Vagina (tissue), 2 donors: ENCODE results near the gene ARHGAP26. TPM values are rescaled to one million over a fixed set of nuclear protein-coding genes. Genes with fewer than 3 reads are reported as not detected.

ENCODE experiments used
- DNase-seq, 2 donors: peaks; one replicate each; pipeline ENCODE4 v3.0.0-alpha.2; 2017; ENCODE audit errors: extremely low spot score in 2 of 2
- H3K27ac ChIP-seq: fragments of 200-600 bp; sonication (generic); one replicate; pipeline ENCODE4 v1.5.1; 2019
- H3K27me3 ChIP-seq: fragments of 200-600 bp; sonication (generic); one replicate; pipeline ENCODE4 v1.5.1; 2019
- H3K36me3 ChIP-seq, 2 donors: fragments of 200-600 bp; sonication (generic); one replicate each; pipeline ENCODE4 v1.5.1; 2017 to 2019
- H3K4me1 ChIP-seq: fragments of 200-600 bp; sonication (generic); one replicate; pipeline ENCODE4 v1.5.1; 2019
- H3K4me3 ChIP-seq, 2 donors: fragments of 200-600 bp; sonication (generic); 1 replicate in 1 of 2; 2 replicates in 1 of 2; pipeline ENCODE4 v1.5.1; 2016 to 2019
- H3K9me3 ChIP-seq: fragments of 200-600 bp; sonication (generic); one replicate; pipeline ENCODE4 v1.5.1; 2019
- POLR2A ChIP-seq, 2 donors: fragments of 450-650 bp; IDR thresholded peaks; one replicate each; pipeline ENCODE4 v1.6.1; 2017; ENCODE audit warnings: antibody characterized with exemption in 2 of 2, mild to moderate bottlenecking in 2 of 2, moderate library complexity in 2 of 2
- POLR2AphosphoS5 ChIP-seq, 2 donors: sonication (generic); formaldehyde crosslinking; IDR thresholded peaks; one replicate each; pipeline ENCODE4 v1.9.0; 2017; ENCODE audit warnings: antibody characterized with exemption in 2 of 2, mild to moderate bottlenecking in 2 of 2, low read depth in 1 of 2; ENCODE audit not compliant: insufficient read depth in 1 of 2
- intact Hi-C: fragments of 100-400 bp; cut with DNase I; formaldehyde crosslinking; loops from one replicate; pipeline ENCODE4 v1.15.1; 2023
- total RNA-seq: library from RNA; depleted of rRNA; stranded (reverse); fragments of >200 nt; gene quantifications from one replicate; pipeline ENCODE4 v1.2.3, GENCODE V29; 2016
- TF ChIP-seq, protein P1 (sequence below), 3 experiments: fragments of 450-650 bp in 2 of 3; fragments of 200-600 bp in 1 of 3; sonication (generic) in 1 of 3; IDR thresholded peaks; one replicate each; pipeline ENCODE4 v1.5.1; 2017 to 2019; ENCODE audit warnings: antibody characterized with exemption in 3 of 3, mild to moderate bottlenecking in 2 of 3, moderate library complexity in 2 of 3

ARHGAP26 gene
- total RNA-seq, 1 donor from 2014 or later: 42.5 TPM

DNA sequence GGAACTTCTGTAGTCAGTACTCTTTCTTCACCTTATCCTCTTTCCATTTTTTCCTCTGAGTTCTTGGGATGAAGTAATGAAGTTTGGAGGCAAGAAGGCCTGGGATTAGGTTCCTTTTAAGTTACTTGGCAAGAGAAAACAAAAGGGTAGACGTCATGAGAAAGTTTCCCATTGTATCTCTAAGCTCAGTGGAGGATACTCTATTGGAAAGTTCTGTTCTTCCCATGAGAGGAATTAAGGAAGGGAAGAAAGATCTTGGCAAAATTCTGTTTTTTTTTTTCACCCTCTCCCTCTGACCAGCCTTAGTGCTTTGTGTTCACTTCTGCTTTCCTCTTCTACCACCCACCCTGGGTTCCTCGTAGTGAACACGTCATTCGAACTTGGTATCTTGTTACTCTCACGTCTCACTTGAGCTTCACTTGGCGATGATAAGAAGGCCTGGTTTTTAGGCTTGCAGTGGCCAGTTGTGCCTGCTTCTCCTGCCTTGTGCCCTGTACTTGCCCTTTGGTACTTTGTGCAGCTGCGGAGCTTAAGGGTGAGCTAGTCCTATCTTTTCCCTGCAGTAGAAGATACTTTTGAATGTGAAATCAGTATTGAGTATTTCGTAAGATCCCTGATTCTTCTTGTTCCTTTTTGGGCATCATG is 67.0 kb downstream of the ARHGAP26 start:
- DNase-seq: no peak
- Histone ChIP-seq H3K9me3 (no peaks in the 10 kb centered on the region), H3K27ac (no peak overlapping the region), H3K27me3 (no peaks in the 10 kb centered on the region), H3K4me3 (no peak overlapping the region), H3K4me1 (peaks cover 39% of the 10 kb centered on the region), H3K36me3 (no peaks in the 10 kb centered on the region)
- no peak for TF ChIP-seq POLR2AphosphoS5 (IDR thresholded peaks at IDR 0.05; ENCODE audit: insufficient read depth in 1 of 2, low read depth in 1 of 2)
- intact Hi-C loops: no loop called here

DNA sequence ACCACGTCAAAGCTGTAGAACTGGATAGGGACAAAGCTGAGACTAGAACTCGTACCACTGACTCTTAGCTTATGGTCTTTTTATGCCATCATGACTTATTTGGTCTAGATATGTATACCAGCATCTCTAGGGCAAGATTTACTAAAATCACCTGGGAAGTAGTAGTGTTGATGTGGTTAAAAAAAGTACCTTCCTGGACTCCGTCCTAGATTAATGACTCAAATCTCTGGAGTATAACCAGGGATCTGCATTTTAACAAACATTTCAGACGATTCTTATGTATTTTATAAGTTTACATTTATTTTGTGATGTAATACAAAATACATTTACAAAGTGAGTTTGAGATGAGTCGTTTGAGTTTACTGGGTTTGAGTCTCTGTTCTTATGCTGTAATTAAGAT is 68.7 kb downstream of the ARHGAP26 start:
- Histone ChIP-seq H3K9me3 (no peaks in the 10 kb centered on the region), H3K4me3 (no peak overlapping the region), H3K36me3 (no peaks in the 10 kb centered on the region), H3K27me3 (no peaks in the 10 kb centered on the region), H3K4me1 (peaks cover 45% of the 10 kb centered on the region), H3K27ac (peak overlapping the region; percentile 65)
- intact Hi-C loops: no loop called here
- TF ChIP-seq, protein P1, sequence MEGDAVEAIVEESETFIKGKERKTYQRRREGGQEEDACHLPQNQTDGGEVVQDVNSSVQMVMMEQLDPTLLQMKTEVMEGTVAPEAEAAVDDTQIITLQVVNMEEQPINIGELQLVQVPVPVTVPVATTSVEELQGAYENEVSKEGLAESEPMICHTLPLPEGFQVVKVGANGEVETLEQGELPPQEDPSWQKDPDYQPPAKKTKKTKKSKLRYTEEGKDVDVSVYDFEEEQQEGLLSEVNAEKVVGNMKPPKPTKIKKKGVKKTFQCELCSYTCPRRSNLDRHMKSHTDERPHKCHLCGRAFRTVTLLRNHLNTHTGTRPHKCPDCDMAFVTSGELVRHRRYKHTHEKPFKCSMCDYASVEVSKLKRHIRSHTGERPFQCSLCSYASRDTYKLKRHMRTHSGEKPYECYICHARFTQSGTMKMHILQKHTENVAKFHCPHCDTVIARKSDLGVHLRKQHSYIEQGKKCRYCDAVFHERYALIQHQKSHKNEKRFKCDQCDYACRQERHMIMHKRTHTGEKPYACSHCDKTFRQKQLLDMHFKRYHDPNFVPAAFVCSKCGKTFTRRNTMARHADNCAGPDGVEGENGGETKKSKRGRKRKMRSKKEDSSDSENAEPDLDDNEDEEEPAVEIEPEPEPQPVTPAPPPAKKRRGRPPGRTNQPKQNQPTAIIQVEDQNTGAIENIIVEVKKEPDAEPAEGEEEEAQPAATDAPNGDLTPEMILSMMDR (IDR thresholded peaks at IDR 0.05): no peak
- TF ChIP-seq POLR2A (IDR thresholded peaks at IDR 0.05) (no peak), POLR2AphosphoS5 (IDR thresholded peaks at IDR 0.05; ENCODE audit: insufficient read depth in 1 of 2, low read depth in 1 of 2) (no peak)
- no peak for DNase-seq

DNA sequence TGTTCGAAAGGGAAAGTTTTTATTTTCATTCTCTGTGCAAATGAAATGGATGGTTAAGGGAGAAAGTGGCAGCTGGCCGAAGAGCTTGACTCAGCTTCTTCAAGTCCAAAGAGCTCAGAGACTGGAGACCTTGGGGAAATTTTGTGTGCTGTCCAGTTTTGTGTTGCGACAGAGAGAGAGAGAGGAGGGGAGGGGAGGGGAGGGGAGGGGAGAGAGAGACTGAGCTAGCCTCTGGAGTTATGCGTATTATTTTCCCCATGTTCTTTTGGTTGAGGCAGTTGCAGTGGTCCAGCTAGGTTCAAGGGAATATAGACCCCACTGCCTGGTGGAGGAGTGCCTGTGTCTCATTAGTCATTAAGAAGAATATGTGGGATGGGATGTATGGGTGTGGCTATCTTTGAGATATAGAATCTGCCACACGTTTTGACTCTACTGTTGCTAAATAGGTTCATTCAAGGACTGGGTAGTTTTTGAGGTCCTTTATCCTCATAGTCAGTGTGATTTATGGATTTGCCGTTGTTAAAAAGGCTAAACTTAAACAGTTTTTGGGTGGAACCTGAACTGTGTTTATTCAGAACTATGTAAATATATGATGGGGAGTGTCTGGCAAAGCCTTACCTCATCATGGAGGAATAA is 69.7 kb downstream of the ARHGAP26 start:
- intact Hi-C loops: no loop called here
- Histone ChIP-seq H3K27me3 (no peaks in the 10 kb centered on the region), H3K36me3 (no peaks in the 10 kb centered on the region), H3K27ac (peak overlapping the region; percentile 65), H3K4me1 (peaks cover 49% of the 10 kb centered on the region), H3K9me3 (no peaks in the 10 kb centered on the region), H3K4me3 (no peak overlapping the region)
- no peak for TF ChIP-seq POLR2AphosphoS5 (IDR thresholded peaks at IDR 0.05; ENCODE audit: insufficient read depth in 1 of 2, low read depth in 1 of 2)
- no peak for TF ChIP-seq POLR2A (IDR thresholded peaks at IDR 0.05)
- TF ChIP-seq, protein P1 (IDR thresholded peaks at IDR 0.05): no peak
- no peak for DNase-seq

DNA sequence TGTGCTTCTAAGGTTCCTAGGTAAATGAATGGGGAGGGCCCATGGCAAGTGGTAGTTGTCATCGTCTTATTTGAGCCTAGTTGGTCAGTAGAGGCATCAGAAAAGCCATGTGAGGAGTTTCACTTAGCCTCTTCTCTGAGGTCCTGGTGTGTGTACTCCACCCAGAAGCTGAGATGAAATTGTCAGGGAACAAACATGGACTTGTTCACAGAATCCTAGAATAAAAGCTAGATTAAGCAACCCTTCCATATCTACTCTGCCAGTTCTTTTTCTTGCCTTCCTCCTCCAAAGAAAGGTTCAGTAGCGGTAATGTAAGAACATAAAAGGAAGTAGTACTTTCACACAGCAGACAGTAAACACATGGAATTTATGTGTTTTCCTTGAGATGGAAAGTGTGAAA is 70.4 kb downstream of the ARHGAP26 start:
- H3K9me3 ChIP-seq: no peaks in the 10 kb centered on the region
- TF ChIP-seq, protein P1 (IDR thresholded peaks at IDR 0.05): no peak
- TF ChIP-seq POLR2AphosphoS5 (IDR thresholded peaks at IDR 0.05; ENCODE audit: insufficient read depth in 1 of 2, low read depth in 1 of 2): no peak
- TF ChIP-seq POLR2A (IDR thresholded peaks at IDR 0.05): no peak
- H3K36me3 ChIP-seq: no peaks in the 10 kb centered on the region
- no peak for DNase-seq
- no peak overlapping the region for H3K4me3 ChIP-seq
- H3K27ac ChIP-seq: peak overlapping the region; percentile 65
- intact Hi-C loops: no loop called here
- H3K27me3 ChIP-seq: no peaks in the 10 kb centered on the region
- peaks cover 57% of the 10 kb centered on the region for H3K4me1 ChIP-seq

DNA sequence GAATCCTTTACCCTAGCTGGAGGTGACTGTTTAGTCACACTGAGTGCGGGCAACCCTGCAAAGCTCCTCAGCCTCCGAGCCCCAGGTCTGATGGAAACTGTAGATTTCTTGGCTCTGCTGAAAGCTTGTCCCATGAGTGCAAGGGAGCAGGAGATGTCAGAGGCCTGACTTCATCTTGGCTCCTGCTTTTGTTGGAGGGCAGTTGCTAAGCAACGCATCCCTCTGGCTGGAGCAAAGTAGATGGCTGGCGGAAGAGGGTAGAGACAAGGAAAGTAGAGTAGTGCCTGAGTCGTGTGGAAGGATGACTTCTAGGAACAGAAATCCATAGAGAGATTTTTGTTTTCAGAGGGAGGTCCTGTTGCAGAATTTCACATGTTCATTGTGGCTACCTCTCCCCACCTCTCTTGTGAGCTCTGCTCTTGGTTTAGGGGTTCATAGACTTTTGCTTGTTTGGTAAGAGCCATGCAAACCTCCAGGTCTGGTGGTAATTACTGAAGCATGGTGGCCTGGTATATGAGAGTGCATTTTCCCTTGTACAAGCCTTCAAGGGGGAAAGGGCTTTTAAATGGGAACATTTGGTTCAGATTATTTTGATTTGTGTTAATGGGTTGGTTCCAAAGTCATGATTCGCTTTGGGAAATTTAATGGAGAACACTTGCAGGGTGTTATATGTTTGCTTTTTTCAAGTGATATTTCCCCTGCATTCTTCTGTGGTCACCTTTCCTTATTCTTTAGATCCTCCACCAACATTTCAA is 71.5 kb downstream of the ARHGAP26 start:
- Histone ChIP-seq H3K27ac (peak overlapping the region; percentile 65), H3K4me3 (no peak overlapping the region), H3K4me1 (peaks cover 65% of the 10 kb centered on the region), H3K27me3 (no peaks in the 10 kb centered on the region), H3K9me3 (no peaks in the 10 kb centered on the region), H3K36me3 (no peaks in the 10 kb centered on the region)
- DNase-seq: no peak
- intact Hi-C loops: no loop called here
- TF ChIP-seq POLR2A (IDR thresholded peaks at IDR 0.05): no peak
- TF ChIP-seq POLR2AphosphoS5 (IDR thresholded peaks at IDR 0.05; ENCODE audit: insufficient read depth in 1 of 2, low read depth in 1 of 2): no peak
- TF ChIP-seq, protein P1 (IDR thresholded peaks at IDR 0.05): no peak
